NK-92 (cell line): ENCODE results near the gene DIAPH3.

Experiments used
- DNase-seq: peaks from one replicate; lab custom pipeline; 2025; ENCODE audit not compliant: unreplicated experiment; lab: John Stamatoyannopoulos, UW

Gene DIAPH3

DNA sequence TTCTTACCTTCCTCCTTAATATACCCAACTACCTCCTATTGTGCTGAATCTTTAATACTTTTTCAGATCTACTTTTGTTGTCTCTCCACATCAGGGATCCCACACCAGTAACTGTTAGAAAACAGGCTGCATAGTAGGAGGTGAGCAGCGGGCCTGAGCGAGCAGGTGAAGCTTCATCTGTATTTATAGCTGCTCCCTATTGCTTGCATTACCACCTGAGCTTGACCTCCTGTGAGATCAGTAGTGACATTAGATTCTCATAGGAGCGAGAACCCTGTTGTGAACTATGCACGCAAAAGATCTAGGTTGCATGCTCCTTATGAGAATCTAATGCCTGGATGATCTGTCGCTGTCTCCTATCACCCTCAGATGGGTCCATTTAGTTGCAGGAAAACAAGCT lies 279.8 kb downstream of the DIAPH3 start:
- DNase-seq: no peak

DNA sequence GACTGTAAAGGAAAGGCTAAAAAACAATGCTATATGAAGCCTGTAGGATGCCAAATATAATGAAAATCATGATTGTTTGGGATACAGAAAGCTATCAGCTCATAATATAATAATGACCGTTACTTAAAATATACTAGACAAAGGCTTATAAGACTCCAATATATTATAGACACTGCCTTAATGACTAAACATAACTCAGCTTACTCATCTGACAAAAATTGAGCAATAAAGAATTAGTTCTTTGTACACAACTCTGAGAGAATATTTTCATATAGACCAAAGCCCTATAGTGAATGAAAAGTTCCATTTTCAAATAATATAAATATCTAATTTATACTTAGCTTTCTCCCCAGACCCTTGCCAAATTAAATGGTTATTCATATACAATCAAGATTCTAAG lies 283.3 kb downstream of the DIAPH3 start:
- no peak for DNase-seq

DNA sequence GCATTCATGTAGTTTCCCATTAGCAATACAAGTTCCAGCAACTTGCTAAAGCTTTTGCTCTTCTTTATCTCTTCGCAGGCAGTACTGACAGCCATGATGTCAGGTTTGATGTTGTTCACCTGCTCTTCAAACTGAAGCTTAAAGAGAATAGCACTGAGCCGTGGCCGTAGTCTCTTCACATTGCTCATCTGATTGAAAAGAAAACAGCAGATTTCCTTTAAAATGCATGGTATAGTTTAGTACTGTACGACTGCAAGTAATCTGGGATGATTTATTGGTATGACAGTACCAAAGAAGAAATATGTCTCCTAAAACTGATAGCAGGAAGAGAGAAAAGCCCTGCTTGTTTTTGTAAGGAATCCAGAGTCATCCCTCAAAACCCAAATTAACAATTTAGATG lies 284.4 kb downstream of the DIAPH3 start:
- no peak for DNase-seq

DNA sequence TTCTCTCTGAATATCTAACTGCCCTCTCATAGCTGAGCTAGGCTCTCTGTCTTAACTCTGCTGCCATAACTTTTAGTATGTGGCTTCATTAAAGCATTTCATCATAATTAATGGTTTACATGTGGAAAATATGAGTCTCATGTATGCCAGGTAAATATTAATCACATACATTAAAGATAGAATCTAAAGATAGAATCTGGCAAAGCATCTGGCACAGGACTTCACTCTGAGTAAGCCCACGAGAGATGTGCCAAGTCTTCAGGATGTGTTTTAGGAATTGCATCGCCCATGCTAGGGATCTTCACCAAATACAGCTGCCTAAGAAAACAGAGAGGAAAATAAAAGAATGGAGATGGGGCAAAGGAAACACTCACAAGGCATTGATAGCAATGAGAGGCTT lies 285.8 kb downstream of the DIAPH3 start:
- DNase-seq: no peak

- no peak for DNase-seq
Observed at GRCh38 chr13:59874973-59875372, 288.8 kb downstream of the DIAPH3 start.

GRCh38 chr13:59873856-59874255 lies 289.9 kb downstream of the DIAPH3 start:
- DNase-seq: no peak

- no peak for DNase-seq
Observed at GRCh38 chr13:59873309-59873708, 290.4 kb downstream of the DIAPH3 start.

DNA sequence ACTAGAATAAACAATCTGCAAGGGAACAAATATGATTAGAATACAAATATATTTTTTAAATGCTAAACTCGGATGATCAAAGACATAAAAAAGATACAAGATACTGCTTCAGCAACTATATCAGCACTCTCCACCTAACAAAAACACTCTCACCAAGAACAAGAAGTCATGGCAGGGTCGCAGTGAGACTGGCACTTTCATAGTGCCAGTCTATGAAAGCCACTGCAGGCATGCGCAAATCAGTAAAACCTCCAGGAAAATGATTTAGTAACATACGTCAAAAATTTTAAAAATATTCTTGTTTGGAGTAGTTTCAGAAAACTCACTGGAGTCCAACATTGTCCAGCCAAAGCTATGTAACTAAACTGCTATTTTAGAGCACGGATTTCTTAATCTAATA lies 295.9 kb downstream of the DIAPH3 start:
- DNase-seq: no peak

GRCh38 chr13:59865398-59865797 lies 298.3 kb downstream of the DIAPH3 start:
- DNase-seq: no peak

- DNase-seq: no peak
Observed at GRCh38 chr13:59863621-59864020, 300.1 kb downstream of the DIAPH3 start.

DNA sequence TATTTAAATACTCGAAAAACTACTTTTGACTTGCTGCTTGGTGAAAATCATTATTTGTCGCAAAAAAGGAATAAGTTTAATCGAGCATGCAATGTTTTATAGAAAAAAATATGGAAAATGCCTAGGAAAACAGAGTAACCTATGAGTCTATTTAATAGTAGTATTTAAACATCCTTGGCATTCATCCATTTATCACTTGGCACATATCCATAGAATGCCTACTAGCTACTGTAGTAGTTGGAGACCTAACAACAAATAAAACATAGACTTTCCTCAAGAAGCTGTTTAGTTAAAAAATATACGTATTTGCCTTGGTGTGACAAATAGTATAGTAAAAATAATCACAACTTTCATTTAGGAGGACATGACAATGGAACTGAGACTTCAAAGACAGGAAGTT lies 302.1 kb downstream of the DIAPH3 start:
- no peak for DNase-seq

DNA sequence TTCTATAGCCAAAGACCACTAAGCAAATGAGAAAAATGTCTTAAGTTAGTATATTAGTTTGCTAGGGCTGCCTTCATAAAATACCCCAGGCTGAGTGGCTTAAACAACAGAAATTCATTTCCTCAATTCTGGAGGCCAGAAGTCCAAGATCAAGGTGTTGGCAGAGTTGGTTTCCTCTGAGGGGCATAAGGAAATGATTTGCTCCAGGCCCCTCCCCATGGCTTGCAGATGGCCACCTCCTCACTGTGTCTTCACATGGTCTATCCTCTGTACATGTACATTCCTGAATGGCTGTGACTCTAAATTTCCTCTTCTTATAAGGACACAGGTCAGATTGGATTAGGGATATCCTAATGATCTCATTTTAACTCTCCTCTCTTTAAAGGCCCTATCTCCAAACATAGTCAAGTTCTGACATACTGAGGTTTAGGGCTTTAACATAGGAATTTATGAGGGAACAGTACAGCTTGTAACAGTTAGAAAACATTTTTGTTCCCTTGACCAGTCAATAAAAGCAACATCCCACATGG lies 307.4 kb downstream of the DIAPH3 start:
- no peak for DNase-seq

GRCh38 chr13:59846845-59847620 lies 316.7 kb downstream of the DIAPH3 start:
- no peak for DNase-seq

DNA sequence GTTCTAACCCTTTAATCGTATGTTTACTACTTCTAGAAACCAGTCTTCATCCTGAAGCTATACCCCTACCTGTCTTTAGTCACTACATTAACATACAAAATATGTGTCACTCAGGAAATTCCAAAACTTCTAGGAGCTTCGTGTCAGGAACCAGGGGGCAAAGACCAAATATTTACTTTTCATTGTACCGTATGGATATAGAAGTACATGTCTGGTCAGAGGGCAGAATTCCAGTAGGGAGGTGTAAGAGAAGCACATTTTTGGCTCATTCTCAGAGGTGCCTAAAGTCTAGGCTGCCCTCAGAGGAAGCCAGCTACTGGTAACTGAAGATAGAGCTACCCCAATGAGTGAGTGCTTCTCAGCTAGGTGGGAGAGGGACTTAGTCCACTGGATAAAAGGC lies 320.7 kb downstream of the DIAPH3 start:
- DNase-seq: no peak

DNA sequence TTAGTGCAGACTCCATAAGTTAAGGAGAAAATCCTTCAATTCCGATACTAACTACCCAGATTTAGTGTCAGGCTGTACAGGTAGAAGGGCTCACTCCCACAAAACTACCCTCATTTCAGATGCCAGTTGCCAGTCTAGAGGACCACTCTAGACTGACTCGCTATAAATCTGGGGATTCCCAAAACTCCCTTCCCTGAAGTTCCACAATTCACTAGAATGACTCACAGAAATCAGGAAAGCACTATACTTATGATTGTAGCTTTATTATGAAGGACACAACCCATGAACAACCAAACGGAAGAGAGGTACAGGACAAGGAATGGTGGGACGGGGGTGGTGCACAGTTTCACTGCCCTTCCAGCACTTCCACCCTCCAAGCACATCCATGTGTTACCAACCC lies 321.2 kb downstream of the DIAPH3 start:
- DNase-seq: no peak

- DNase-seq: no peak
Observed at GRCh38 chr13:59839186-59839585, 324.5 kb downstream of the DIAPH3 start.

DNA sequence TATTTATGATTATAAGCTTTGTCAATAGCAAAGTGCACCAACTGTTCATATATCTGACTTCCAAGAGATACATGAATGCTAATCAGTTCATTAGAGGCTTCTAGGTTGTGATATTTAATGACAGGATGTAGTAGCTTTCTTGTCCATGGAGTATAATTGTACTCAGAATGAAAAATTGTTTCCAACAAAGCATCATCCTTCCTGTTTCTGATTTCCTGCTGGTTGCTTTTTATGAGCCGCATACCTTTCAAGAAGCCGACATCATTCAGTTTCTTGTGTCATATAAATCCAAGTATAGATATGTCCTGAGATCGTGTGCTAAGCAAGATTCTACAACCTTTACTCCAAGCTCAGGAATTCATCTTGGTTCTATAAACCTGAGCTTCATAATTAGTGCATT lies 326.6 kb downstream of the DIAPH3 start:
- DNase-seq: no peak

DNA sequence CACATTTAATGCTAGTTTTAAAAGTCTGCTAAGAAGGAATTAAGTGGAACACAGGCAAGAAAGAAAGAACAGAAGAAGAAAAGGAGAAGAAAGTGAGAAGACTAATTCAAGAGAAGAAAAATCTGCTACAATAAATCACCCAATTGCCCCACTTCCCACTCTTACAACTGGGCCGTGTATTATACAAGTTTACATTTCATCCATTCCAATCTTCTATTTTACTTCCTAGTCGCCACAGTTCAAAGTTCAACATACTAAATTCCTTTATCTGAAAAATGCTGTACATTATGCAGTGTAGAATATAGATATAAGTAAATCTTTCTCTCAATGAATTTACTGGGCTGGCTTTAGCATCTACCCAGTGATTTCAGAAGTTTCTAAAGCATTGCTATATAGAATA lies 328.2 kb downstream of the DIAPH3 start:
- no peak for DNase-seq

DNA sequence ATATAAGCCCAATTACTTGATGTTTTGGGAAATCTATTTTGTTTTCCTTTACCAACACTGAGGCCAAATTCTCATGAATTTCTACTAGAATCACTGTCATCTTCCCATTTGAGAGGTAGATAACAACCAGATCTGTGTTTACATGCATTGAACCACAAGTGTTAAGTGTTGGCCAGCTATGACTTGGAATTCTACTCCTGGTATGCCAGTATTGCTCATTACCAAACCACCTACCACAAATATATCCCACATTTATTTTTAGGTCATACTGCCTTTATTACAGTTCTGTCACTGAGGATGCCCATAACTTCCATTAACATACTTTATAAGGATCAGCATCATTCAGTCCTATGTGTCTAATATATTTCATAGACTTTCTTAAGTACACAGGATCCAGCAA lies 328.9 kb downstream of the DIAPH3 start:
- no peak for DNase-seq

- no peak for DNase-seq
Observed at GRCh38 chr13:59829690-59830089, 334.0 kb downstream of the DIAPH3 start.

DNA sequence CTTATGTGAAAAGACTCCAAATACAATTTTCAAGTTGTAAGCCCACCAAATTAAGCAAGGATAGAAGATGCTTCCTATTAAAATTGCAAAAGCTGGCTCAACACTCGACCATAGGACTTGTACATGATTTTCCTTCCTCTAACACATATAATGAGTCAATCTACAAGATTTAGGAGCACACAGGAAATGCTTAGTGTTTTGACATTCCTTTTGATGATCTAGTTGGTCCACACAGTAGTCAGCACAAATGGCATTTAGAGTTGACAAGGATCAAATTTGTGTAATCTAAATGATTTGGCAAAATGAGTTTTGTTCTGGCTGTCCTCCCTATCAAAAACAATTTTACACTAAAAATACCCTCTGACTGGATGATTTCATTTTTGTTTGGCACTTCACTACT lies 340.2 kb downstream of the DIAPH3 start:
- DNase-seq: no peak

DNA sequence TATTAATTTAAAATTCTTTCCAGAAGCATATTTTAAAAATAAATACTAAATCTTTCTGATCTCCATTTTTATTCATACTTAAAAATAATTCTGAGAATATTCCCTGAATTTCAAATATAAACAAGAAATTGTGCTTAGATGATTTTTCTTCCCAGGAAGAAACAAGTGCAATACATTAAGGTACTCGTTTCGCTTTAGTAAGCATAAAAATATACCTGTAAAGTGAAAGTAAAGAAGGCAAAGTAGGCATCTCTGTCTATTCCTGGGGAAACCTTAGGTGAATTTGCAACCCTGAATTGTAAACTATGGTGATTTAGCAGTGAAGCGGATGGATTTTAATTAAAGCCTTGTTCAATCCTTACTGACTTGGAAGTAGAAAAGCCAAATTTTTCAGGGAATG lies 354.2 kb downstream of the DIAPH3 start:
- DNase-seq: no peak

- DNase-seq: no peak
Observed at GRCh38 chr13:59806801-59807200, 356.9 kb downstream of the DIAPH3 start.
